DMS114 treated with DMSO at 0.1 percent for 48 hours (cell line): Measurements from ENCODE around the gene LSM8.
"Not testable (repeated sequence)": the region's sequence is repeated elsewhere in the genome, so short reads cannot be mapped to it uniquely, and the experiment has no call there.

Source experiments
- DNase-seq: peaks from one replicate; lab custom pipeline; 2025; ENCODE audit not compliant: unreplicated experiment; lab: John Stamatoyannopoulos, UW

LSM8 gene

DNA sequence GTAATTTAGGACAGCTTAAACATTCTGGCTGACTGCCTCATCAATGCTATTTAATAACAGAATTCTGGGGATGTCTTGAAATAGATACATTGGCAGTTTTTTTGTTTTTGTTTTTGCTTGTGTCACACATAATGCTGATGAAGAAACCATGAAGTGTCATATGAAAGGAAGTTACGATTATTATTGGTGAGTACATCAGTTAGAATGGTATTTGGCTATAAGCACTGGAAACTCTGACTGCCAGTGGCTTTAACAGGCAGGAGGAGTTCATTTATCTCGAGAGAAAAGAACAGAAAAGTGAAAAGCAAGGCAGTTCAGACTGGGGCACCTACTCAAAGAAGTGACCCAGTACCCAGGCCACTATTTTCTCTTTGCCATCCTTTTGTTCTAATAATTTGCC lies 18.1 kb downstream of the LSM8 start:
- no peak for DNase-seq

DNA sequence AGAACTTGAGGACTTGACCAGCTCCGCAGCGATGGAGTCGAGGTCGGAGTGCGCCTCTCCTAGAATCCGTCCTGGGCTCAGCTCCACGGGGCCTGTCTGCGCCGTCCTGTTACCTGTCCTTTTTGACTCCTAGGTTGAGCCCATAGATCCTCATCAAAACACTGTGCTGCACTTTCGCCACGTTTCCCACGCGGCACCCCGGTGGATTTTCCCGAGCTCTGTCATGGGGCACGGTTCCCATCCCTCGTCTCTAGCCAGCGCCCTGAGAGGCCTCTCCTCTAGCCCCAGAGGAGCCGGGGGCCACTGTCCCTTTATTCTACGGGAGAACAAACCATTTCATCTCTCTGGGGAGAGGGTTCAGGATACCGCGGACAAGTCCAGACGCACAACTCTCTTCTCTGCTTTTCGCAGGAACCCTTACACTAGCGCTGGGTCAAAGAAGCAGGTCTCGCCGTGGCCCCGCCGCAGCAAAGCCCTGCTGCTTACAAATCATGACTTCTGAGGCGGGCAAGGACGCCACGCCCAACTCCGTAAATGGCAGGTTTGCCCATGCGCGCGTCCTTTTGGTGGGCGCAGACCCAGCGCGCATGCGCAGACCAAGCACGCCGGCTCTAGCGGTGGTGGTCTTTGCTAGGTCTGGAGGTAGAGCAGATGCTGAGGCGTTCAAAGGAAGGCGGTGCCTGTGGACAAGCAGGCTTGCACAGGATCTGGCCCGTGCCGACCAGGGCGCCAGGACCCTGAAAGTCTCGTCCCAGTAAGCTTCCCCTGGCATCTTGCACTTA lies 30.3 kb downstream of the LSM8 start:
- DNase-seq = peak; percentile 69

DNA sequence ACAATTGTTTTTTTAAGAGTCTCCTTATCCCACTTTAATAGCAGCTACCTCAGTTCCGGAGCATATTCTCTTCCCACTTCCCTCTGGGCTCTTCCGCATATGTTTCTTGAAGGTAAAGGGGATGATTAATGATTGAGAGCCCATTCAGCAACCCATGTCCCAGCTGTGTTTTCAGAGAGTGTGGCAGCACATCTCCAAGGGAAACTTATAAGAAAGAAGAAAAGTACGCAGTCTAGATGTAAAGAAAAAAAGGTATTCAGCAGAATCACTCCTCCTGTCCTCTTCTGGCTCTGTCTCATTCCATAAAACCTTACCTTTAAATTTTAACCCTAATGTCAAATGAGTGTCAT lies 30.8 kb downstream of the LSM8 start:
- DNase-seq = no peak

DNA sequence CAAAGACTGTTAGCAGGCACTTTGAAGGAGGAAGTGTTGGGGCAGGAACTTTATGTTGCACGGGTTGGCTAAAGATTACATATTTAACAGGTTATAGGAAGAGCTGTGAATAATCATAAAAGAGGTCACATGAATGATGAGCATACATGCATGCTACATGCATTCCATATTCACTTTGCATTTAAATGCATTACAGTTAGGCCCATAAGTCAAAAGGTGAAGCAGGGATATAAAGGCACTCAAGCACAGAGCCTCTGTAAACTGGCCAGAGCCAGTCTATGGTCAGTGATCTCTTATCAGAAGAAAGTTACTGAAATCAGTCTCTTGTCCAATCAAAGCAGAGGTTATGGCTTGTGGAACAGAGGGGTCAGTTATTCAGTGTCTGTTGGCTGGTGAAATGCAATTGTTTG lies 33.3 kb downstream of the LSM8 start:
- no peak for DNase-seq

DNA sequence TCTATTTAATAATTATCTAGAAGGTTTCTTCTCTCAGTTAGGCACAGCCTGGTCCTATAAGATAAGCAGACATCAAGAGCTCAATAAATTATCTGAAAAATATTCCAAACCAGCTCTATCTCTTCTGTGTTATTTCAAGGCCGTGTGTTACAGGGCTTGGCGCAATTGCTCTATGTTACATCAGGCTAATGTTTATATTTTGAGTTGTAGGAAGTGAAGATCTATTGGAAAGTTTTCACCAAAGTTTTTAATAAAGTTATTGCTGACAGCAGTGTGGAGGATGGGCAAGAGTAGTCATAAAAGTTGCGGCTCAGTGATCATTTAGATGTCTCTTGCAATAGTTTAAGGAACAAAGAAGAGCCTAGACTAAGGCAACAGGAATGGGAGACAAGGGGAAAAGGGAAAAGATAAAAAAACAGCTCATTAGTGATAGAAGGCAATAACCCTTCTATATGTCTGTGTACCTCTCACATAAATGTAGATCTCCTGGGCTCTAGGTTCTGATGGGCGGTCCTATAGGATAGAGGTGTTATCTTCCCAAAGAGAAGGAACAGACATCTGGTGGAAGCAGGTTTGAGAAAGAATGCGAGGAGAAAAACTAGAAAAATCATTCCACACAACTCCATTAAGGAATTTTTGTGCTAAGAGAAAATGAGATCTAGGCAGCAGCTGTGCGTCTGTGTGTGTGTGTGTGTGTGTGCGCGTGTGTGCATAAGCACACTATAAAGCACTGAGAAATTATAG lies 34.6 kb downstream of the LSM8 start:
- DNase-seq = no peak

DNA sequence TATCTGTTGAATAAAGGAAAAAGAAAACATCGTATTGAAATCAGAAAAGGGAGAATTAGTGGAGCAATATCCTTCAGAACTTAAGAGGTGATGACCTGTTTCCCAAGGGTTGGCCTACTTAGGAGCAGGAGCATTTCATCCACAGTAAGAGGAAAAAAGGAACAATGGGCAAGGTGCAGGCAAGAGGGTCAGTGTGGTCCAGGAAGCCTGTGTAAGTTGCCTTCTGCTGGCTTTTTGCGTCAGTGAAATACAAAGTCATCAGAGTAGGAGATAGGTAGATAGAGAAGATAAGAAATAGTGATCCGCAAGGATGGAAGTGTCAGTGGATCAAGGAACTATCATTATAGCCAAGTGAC lies 35.2 kb downstream of the LSM8 start:
- no peak for DNase-seq

DNA sequence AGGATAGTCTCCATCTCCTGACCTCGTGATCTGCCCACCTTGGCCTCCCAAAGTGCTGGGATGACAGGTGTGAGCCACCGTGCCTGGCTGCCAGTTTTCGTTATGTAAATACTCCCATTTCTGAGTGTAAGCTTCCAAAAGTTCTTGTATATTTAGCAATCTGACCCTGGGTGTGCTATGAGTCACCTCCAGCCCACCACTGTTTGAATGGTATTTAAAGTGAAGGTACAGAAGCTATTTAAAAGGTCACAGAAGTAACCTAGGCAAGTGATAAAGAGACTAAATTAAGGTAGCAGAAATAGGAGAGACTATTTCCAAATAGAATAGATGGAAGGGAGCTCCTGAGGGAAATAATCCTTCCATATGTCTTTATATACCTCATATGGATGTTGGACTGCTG lies 36.6 kb downstream of the LSM8 start:
- DNase-seq = no peak

DNA sequence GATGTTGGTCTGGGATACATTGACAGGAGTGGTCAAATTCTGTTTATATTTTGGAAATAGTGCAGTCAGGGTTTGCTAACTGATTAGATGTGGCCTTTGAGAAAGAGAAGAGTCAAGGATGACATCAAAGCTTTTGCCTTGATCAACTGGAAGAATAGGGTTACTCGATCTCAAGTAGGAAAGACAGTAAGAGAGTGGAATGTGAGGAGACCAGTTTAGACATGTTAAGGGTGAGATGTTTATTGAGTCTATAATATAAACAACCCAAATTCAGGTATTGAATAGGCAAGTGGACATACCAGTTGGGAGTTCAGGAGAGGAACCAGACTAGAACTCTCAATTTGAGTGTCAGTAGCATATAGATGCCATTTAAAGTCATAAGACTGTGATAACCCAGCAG lies 38.6 kb downstream of the LSM8 start:
- no peak for DNase-seq

DNA sequence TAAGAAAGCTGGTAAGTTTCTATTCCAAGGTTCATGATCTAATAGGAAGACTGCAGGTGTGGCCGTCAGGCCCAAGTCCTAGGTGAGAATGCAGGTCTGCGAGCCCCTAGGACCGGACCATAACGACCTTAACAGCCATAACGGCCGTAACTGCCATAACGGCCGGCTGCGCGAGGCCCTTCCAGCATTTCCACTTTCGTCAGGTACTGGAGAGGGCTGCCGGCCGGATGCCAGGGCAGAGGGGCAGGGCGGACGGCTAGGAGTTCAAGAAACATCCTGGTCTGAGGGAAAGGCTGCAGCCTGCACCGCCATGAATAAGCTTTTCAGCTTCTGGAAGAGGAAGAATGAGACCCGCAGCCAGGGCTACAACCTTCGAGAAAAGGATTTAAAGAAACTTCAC lies 40.6 kb downstream of the LSM8 start, which contains the start of gene ANKRD7:
ANKRD7 (plus strand) TSS at position 184 of the 400 bp plus-strand sequence; CDS start at position 311, 127 bp downstream.
- DNase-seq = no peak

DNA sequence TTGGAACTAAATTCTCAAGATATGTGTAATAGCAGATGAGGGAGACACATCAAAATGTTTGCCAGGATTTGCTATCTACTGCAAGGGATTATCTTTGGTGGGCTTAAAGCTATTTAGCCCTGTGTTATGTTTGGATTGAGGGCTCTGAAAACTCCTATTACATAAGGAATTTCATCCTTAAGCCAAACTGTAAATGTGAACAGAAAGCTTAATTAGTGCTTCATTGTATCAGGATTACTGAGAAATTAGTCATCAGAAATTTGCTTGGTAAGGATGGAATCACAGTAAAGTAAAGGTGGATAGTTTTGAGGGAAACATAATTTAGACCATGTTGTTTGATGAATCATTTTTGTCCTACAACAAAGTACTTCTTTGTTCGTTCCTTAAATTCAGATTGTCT lies 48.9 kb downstream of the LSM8 start:
- DNase-seq = no peak

DNA sequence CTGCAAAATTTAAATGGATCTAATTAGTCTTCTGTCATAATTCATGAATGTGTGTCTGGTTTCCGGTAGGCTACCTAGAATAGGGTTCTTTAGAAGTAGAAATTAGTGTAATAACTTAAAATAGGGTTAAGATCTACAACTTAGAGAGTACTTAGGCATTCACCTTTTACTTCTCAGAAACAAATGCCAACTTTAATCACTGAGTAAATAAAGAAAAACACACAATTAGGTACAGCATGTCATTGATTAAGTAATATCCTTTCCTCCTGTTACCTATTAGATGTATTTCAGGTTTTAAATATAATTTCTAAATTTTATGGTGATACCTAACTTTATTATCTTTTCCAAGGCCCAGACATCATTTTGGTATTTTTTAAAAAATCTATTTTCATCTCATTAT lies 49.8 kb downstream of the LSM8 start:
- DNase-seq = no peak

DNA sequence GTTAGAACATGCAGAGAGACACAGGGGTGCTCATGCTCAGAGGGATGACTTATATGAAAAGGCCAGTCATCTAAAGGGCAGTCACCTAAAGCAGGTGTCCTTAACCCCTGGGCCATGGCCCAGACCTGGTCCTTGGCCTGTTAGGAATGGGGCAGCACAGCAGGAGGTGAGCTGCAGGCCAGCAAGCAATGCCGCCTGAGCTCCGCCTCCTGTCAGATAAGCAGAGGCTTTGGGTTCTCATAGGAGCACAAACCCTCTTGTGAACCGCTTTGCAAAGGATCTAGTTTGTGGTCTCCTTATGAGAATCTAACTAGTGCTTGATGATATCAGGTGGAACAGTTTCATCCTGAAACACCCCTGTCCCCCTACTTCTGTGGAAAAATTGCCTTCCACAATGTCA lies 55.0 kb downstream of the LSM8 start:
- no peak for DNase-seq

DNA sequence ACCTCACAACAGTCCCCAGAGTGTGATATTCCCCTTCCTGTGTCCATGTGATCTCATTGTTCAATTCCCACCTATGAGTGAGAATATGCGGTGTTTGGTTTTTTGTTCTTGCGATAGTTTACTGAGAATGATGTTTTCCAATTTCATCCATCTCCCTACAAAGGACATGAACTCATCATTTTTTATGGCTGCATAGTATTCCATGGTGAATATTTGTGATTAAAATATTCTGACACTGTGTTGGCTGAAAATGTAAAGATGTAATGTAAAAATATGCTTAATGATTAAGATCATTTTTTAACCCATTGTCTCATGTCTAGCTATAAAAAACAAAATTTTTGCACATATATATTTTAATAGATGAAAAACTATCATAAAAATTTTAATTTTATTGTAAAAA lies 56.4 kb downstream of the LSM8 start:
- not testable (repeated sequence) for DNase-seq
